Measurements from ENCODE around the gene TCERG1. TPM values are rescaled to one million over a fixed set of nuclear protein-coding genes. Genes with fewer than 3 reads are reported as not detected.

The TCERG1 gene
- total RNA-seq, 1 experiment from 2014 or later: 112 TPM

DNA sequence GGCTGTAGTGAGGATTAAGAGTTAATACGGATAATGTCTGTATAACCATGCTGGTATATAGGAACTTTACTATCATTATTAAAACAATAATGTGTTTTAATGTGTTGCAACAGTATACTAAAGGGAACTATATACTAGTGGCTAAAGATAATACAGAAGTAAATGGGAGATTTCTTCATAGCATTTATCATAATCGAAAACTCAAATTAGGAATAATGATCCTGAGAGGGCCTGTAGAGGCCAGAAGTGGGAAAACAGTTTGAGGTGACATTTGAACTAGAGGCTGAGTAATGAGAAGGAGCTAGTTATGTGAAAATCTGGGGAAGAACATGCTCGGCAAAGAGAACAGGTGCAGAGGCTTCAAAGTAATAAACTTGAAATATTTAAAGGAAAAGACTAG lies 2.9 kb downstream of the TCERG1 start:
- Histone ChIP-seq H2BK20ac (ENCODE audit: low read depth, low read length, poor library complexity, severe bottlenecking) (no peak overlapping the region), H2BK15ac (ENCODE audit: low read depth, low read length) (no peak overlapping the region), H2AK5ac (ENCODE audit: insufficient read length, low read length) (no peak overlapping the region), H3K23me2 (ENCODE audit: insufficient read length, low read depth, low read length, poor library complexity, severe bottlenecking) (peaks cover 6% of the 10 kb centered on the region), H3K4me2 (ENCODE audit: insufficient read depth, insufficient read length, low read length) (no peak overlapping the region), H4K5ac (ENCODE audit: insufficient read length, low read depth, low read length) (no peak overlapping the region), H2BK120ac (ENCODE audit: low read depth, low read length, poor library complexity, severe bottlenecking) (no peak overlapping the region), H3K9ac (ENCODE audit: extremely low read depth, insufficient read length, low read length) (no peak overlapping the region), H3K56ac (ENCODE audit: insufficient read length, low read depth, low read length) (no peak overlapping the region), H3K4me1 (ENCODE audit: insufficient read depth, low read length) (no peaks in the 10 kb centered on the region), H3K79me2 (ENCODE audit: insufficient read depth, low read length) (peaks cover 59% of the 10 kb centered on the region), H3K23ac (ENCODE audit: insufficient read length, low read depth, low read length) (no peak overlapping the region), H4K20me1 (ENCODE audit: control insufficient read depth, insufficient read depth, insufficient read length) (no peaks in the 10 kb centered on the region), H3K27me3 (ENCODE audit: insufficient read depth, low read length) (no peaks in the 10 kb centered on the region), H3K27ac (ENCODE audit: insufficient read length, low read depth, low read length) (no peak overlapping the region), H4K91ac (ENCODE audit: insufficient read length, low read depth, low read length) (no peak overlapping the region), H2BK5ac (ENCODE audit: insufficient read length, low read length) (no peak overlapping the region), H4K8ac (replicated peaks; ENCODE audit: insufficient read length, low read depth, low read length) (no peak overlapping the region), H3K9me3 (ENCODE audit: control insufficient read depth, low read depth, low read length) (no peaks in the 10 kb centered on the region), H2BK12ac (ENCODE audit: insufficient read length, low read depth, low read length) (no peak overlapping the region), H3K4ac (ENCODE audit: low read depth, low read length) (no peak overlapping the region), H2AFZ (ENCODE audit: low read length) (no peak overlapping the region), H3T11ph (ENCODE audit: low read length) (no peak overlapping the region), H3K18ac (ENCODE audit: insufficient read length, low read depth, low read length) (no peak overlapping the region), H3K14ac (ENCODE audit: insufficient read depth, low read length) (no peak overlapping the region), H3K79me1 (ENCODE audit: insufficient read depth, low read depth, low read length, poor library complexity, severe bottlenecking) (peaks cover 3% of the 10 kb centered on the region)
- H3K27me3 Mint-ChIP-seq (ENCODE audit: low read depth): no peaks in the 10 kb centered on the region
- peaks cover 9 to 12% (median 10%) of the 10 kb centered on the region in 3 experiments; a peak in 6 of 7 replicates for H3K36me3 Mint-ChIP-seq (ENCODE audit: insufficient read depth in 1 of 3, low read depth in 3 of 3)
- WGBS (ENCODE audit: extremely low coverage, insufficient read length, low lambda C conversion rate): no CpG with 5 or more reads among the region's 3 CpGs
- DNase-seq: no peak
- no peak overlapping the region for H3K27ac Mint-ChIP-seq
- TF ChIP-seq, protein P1, sequence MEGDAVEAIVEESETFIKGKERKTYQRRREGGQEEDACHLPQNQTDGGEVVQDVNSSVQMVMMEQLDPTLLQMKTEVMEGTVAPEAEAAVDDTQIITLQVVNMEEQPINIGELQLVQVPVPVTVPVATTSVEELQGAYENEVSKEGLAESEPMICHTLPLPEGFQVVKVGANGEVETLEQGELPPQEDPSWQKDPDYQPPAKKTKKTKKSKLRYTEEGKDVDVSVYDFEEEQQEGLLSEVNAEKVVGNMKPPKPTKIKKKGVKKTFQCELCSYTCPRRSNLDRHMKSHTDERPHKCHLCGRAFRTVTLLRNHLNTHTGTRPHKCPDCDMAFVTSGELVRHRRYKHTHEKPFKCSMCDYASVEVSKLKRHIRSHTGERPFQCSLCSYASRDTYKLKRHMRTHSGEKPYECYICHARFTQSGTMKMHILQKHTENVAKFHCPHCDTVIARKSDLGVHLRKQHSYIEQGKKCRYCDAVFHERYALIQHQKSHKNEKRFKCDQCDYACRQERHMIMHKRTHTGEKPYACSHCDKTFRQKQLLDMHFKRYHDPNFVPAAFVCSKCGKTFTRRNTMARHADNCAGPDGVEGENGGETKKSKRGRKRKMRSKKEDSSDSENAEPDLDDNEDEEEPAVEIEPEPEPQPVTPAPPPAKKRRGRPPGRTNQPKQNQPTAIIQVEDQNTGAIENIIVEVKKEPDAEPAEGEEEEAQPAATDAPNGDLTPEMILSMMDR (conservative IDR thresholded peaks at IDR 0.05): no peak
- no peaks in the 10 kb centered on the region; a peak in 1 of 5 replicates for H3K9me3 Mint-ChIP-seq
- peak overlapping the region in 1 of 2 experiments; percentile 1; a peak in 1 of 5 replicates for H3K4me3 Mint-ChIP-seq
- peaks cover 32 to 33% of the 10 kb centered on the region in 2 experiments for H3K4me1 Mint-ChIP-seq
